ENCODE data around the gene SIPA1L3.

SIPA1L3 gene

DNA sequence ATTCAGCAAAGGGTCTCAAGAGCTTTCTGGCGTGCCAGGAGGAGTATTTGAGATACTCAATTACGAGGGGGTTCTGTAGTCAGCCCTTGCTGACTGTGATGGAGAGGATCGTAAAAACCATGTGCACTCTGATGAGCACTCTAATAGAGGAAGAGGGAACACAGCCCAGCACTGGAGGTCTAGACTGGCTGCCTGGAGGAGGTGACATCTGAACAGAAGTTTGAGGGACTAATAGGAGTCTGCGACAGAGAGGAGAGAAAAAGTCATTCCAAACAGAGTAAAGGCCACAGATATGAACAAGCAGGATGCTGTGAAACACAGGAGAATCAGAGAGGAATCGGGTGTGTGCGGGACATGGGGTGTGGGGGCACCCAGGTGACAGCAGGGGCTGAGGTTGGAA, 237.7 kb downstream of the SIPA1L3 start:
- no peak overlapping the region for H3K27ac ChIP-seq

DNA sequence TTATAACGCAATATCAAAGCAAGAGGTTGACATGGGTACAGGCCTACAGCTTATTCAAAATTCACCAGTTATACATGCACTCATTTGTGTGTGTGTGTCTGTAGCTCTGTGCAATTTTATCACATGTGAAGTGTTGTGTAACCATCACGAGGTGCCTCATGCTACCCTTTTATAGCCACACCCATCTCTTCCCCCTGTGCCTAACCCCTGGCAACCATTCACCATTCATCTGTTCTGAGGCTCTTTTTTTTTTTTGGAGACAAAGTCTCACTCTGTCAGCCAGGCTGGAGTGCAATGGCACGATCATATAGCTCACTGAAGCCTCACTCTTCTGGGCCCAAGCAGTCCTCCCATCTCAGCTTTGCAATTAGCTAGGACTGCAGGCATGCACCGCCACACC, 238.6 kb downstream of the SIPA1L3 start:
- TF ChIP-seq, protein P1, sequence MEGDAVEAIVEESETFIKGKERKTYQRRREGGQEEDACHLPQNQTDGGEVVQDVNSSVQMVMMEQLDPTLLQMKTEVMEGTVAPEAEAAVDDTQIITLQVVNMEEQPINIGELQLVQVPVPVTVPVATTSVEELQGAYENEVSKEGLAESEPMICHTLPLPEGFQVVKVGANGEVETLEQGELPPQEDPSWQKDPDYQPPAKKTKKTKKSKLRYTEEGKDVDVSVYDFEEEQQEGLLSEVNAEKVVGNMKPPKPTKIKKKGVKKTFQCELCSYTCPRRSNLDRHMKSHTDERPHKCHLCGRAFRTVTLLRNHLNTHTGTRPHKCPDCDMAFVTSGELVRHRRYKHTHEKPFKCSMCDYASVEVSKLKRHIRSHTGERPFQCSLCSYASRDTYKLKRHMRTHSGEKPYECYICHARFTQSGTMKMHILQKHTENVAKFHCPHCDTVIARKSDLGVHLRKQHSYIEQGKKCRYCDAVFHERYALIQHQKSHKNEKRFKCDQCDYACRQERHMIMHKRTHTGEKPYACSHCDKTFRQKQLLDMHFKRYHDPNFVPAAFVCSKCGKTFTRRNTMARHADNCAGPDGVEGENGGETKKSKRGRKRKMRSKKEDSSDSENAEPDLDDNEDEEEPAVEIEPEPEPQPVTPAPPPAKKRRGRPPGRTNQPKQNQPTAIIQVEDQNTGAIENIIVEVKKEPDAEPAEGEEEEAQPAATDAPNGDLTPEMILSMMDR (IDR thresholded peaks at IDR 0.05): no peak
- H3K27ac ChIP-seq: no peak overlapping the region
- H3K36me3 ChIP-seq: peaks cover 35% of the 10 kb centered on the region
- H3K4me3 ChIP-seq (ENCODE audit: low read depth in 1 of 2, low read length in 1 of 2): no peak overlapping the region
- H3K27me3 ChIP-seq: no peaks in the 10 kb centered on the region
- H3K9me3 ChIP-seq: no peaks in the 10 kb centered on the region
- H3K4me1 ChIP-seq (ENCODE audit: control insufficient read depth in 1 of 2, insufficient read depth in 1 of 2, low read depth in 1 of 2, low read length in 1 of 2): no peaks in the 10 kb centered on the region

More for the DNA sequence above, 237.7 kb downstream of the SIPA1L3 start:
- H3K36me3 ChIP-seq: peaks cover 31% of the 10 kb centered on the region
- no peaks in the 10 kb centered on the region for H3K9me3 ChIP-seq
- H3K4me1 ChIP-seq (ENCODE audit: control insufficient read depth in 1 of 2, insufficient read depth in 1 of 2, low read depth in 1 of 2, low read length in 1 of 2): no peaks in the 10 kb centered on the region
- no peaks in the 10 kb centered on the region for H3K27me3 ChIP-seq
- H3K4me3 ChIP-seq (ENCODE audit: low read depth in 1 of 2, low read length in 1 of 2): no peak overlapping the region
- TF ChIP-seq, protein P1 (IDR thresholded peaks at IDR 0.05): no peak

DNA sequence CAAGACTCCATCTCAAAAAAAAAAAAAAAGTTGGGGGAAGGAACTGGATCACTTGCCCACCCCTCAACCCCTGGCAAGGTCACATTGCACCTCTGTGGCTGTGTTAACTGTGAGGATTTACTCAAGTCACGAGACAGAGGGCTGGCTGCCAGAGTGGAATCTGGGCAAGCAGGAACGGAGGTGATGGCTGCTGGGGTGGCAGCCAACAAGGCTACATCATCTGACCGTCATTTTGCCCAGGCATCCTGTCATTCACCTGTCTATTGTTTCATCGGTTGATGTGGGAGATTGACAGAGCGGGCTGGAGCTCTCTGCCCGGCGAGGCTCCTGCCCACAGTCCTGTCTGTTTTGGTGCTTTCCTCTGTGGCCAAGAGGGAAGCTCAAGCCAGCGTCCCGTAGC, 241.3 kb downstream of the SIPA1L3 start:
- Histone ChIP-seq H3K27ac (no peak overlapping the region), H3K4me3 (ENCODE audit: low read depth in 1 of 2, low read length in 1 of 2) (no peak overlapping the region), H3K9me3 (no peaks in the 10 kb centered on the region), H3K27me3 (no peaks in the 10 kb centered on the region), H3K36me3 (peaks cover 41% of the 10 kb centered on the region), H3K4me1 (ENCODE audit: control insufficient read depth in 1 of 2, insufficient read depth in 1 of 2, low read depth in 1 of 2, low read length in 1 of 2) (no peaks in the 10 kb centered on the region)
- TF ChIP-seq, protein P1 (IDR thresholded peaks at IDR 0.05): no peak

DNA sequence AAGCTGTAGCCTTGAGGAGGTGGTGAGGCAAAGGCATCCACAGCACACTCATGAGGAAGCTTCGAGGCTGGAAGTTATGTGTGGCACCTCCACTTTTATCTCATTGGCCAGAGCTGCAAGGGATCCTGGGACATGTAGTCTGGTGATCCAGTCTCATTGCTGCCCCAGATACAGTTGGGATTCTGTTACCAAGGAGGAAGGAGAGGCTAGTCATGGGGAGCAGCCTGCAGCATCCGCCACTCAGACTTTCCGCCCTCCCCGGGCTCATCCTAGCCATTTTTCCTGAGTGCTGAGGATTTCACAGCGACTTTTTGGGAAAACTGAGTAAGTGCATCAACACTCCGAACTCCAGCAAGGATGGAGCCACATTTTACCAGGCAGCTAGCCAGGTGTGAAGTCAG, 242.7 kb downstream of the SIPA1L3 start:
- TF ChIP-seq, protein P1 (IDR thresholded peaks at IDR 0.05): no peak
- Histone ChIP-seq H3K4me1 (ENCODE audit: control insufficient read depth in 1 of 2, insufficient read depth in 1 of 2, low read depth in 1 of 2, low read length in 1 of 2) (no peaks in the 10 kb centered on the region), H3K9me3 (no peaks in the 10 kb centered on the region), H3K4me3 (ENCODE audit: low read depth in 1 of 2, low read length in 1 of 2) (no peak overlapping the region), H3K36me3 (peaks cover 42% of the 10 kb centered on the region), H3K27ac (no peak overlapping the region), H3K27me3 (no peaks in the 10 kb centered on the region)

DNA sequence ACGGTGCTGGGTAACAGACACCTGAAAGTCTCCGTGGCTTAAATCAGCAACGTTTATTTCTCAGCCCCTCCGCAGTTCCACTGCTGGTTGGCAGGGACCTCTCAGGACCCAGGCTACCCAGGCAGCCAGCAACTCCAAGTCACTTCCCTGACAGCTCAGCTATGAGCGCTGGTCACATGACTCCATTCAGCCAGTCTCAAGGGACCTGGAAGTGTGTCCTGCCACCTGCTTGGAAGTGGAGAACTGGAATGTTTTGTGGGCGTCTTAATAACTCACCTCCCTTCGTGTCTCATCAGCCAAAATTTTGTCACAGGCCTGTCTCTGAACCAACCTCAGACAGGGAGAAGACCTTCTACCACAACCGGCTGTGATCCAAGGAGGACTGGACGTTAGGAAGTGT, 244.2 kb downstream of the SIPA1L3 start:
- TF ChIP-seq, protein P1 (IDR thresholded peaks at IDR 0.05): no peak
- peaks cover 53% of the 10 kb centered on the region for H3K36me3 ChIP-seq

More for the DNA sequence above, 244.2 kb downstream of the SIPA1L3 start:
- Histone ChIP-seq H3K27me3 (no peaks in the 10 kb centered on the region), H3K4me3 (ENCODE audit: low read depth in 1 of 2, low read length in 1 of 2) (no peak overlapping the region), H3K27ac (no peak overlapping the region), H3K4me1 (ENCODE audit: control insufficient read depth in 1 of 2, insufficient read depth in 1 of 2, low read depth in 1 of 2, low read length in 1 of 2) (no peaks in the 10 kb centered on the region), H3K9me3 (no peaks in the 10 kb centered on the region)
